DND-41 (cell line): ENCODE results near the gene PAXIP1.

ENCODE experiments used
- ATAC-seq: fragments of 200-7000 bp; cut with Tn5 transposase; 3 replicates; pipeline ENCODE4 v1.9.1; 2021; ENCODE audit warnings: low read depth; ENCODE audit not compliant: insufficient read depth
- DNase-seq: peaks from one replicate; pipeline ENCODE4 v3.0.0-alpha.2; 2020
- H2AFZ ChIP-seq: 2 replicates; pipeline ENCODE4 v1.6.0; 2012; ENCODE audit warnings: low read depth, low read length
- H3K27ac ChIP-seq: 2 replicates; pipeline ENCODE4 v1.5.1; 2012; ENCODE audit warnings: low read length, inconsistent platforms
- H3K27me3 ChIP-seq: fragments of 200-600 bp; sonication (generic); 2 replicates; pipeline ENCODE4 v1.6.0; 2012; ENCODE audit warnings: low read length, mild to moderate bottlenecking, inconsistent platforms; ENCODE audit not compliant: insufficient read depth, poor library complexity
- H3K36me3 ChIP-seq: 2 replicates; pipeline ENCODE4 v1.5.1; 2012; ENCODE audit warnings: low read length, inconsistent platforms; ENCODE audit not compliant: insufficient read depth
- H3K4me1 ChIP-seq: 2 replicates; pipeline ENCODE4 v1.5.1; 2012; ENCODE audit warnings: mild to moderate bottlenecking, low read length; ENCODE audit not compliant: insufficient read depth
- H3K4me2 ChIP-seq: 2 replicates; pipeline ENCODE4 v1.6.0; 2012; ENCODE audit warnings: mild to moderate bottlenecking, moderate library complexity, low read length, inconsistent platforms; ENCODE audit not compliant: insufficient read depth
- H3K4me3 ChIP-seq, 2 experiments: fragments of 200-600 bp in 1 of 2; shearing (Covaris generic) in 1 of 2; 2 replicates each; pipeline ENCODE4 v1.5.1; 2012 to 2016; ENCODE audit warnings: inconsistent platforms in 2 of 2, low read length in 2 of 2, mild to moderate bottlenecking in 2 of 2, low read depth in 1 of 2, moderate library complexity in 1 of 2
- H3K79me2 ChIP-seq: 2 replicates; pipeline ENCODE4 v1.6.0; 2012; ENCODE audit warnings: low read length, inconsistent platforms; ENCODE audit not compliant: insufficient read depth
- H3K9ac ChIP-seq: 2 replicates; pipeline ENCODE4 v1.6.0; 2012; ENCODE audit warnings: low read depth, mild to moderate bottlenecking, inconsistent platforms, low read length, moderate library complexity
- H3K9me3 ChIP-seq: 2 replicates; pipeline ENCODE4 v1.5.1; 2012; ENCODE audit warnings: low read length, moderate library complexity, mild to moderate bottlenecking, inconsistent platforms; ENCODE audit not compliant: insufficient read depth, severe bottlenecking
- H4K20me1 ChIP-seq: 2 replicates; pipeline ENCODE4 v1.6.0; 2012; ENCODE audit warnings: low read length; ENCODE audit not compliant: insufficient read depth
- CTCF ChIP-seq: IDR thresholded peaks from 2 replicates; pipeline ENCODE4 v1.5.1; 2012; ENCODE audit warnings: borderline replicate concordance, low read length, moderate library complexity, mild to moderate bottlenecking; ENCODE audit not compliant: poor library complexity, severe bottlenecking; ENCODE audit errors: extremely low read depth
- EZH2 ChIP-seq: IDR thresholded peaks from 3 replicates; pipeline ENCODE4 v1.6.1; 2012; ENCODE audit warnings: borderline replicate concordance, low read depth, mild to moderate bottlenecking, moderate library complexity, low read length, inconsistent platforms; ENCODE audit not compliant: severe bottlenecking

Gene PAXIP1

GRCh38 chr7:154950960-154951359, 52.0 kb downstream of the PAXIP1 start:
- no peak overlapping the region for H2AFZ ChIP-seq
- no peaks in the 10 kb centered on the region for H3K4me1 ChIP-seq
- no peak overlapping the region for H3K4me2 ChIP-seq
- H3K4me3 ChIP-seq, result no peak overlapping the region
- peaks cover 3% of the 10 kb centered on the region; the same call in 1 of the 2 replicates for H4K20me1 ChIP-seq
- H3K79me2 ChIP-seq, result no peaks in the 10 kb centered on the region
- no peak for TF ChIP-seq EZH2
- TF ChIP-seq CTCF, result no peak
- H3K9ac ChIP-seq, result no peak overlapping the region
- H3K9me3 ChIP-seq, result no peaks in the 10 kb centered on the region
- H3K36me3 ChIP-seq, result peaks cover 95% of the 10 kb centered on the region
- ATAC-seq, result no peak
- H3K27me3 ChIP-seq, result no peaks in the 10 kb centered on the region
- no peak overlapping the region for H3K27ac ChIP-seq
- no peak for DNase-seq

- no peak overlapping the region for H3K27ac ChIP-seq
- peaks cover 3% of the 10 kb centered on the region; the same call in 1 of the 2 replicates for H4K20me1 ChIP-seq
- no peak for ATAC-seq
Measured at GRCh38 chr7:154947604-154948003, 55.3 kb downstream of the PAXIP1 start.

GRCh38 chr7:154946166-154946565, 56.8 kb downstream of the PAXIP1 start:
- Histone ChIP-seq H3K4me3 (no peak overlapping the region), H3K9ac (no peak overlapping the region), H4K20me1 (peaks cover 3% of the 10 kb centered on the region; the same call in 1 of the 2 replicates), H3K4me1 (no peaks in the 10 kb centered on the region), H3K4me2 (no peak overlapping the region), H3K79me2 (no peaks in the 10 kb centered on the region), H2AFZ (no peak overlapping the region), H3K27ac (no peak overlapping the region), H3K9me3 (no peaks in the 10 kb centered on the region), H3K27me3 (no peaks in the 10 kb centered on the region), H3K36me3 (peaks cover 81% of the 10 kb centered on the region)
- TF ChIP-seq CTCF (no peak), EZH2 (no peak)
- ATAC-seq (no peak), DNase-seq (no peak)

More at GRCh38 chr7:154947604-154948003, 55.3 kb downstream of the PAXIP1 start:
- H3K9me3 ChIP-seq, result no peaks in the 10 kb centered on the region
- H3K79me2 ChIP-seq, result no peaks in the 10 kb centered on the region
- no peaks in the 10 kb centered on the region for H3K4me1 ChIP-seq
- no peaks in the 10 kb centered on the region for H3K27me3 ChIP-seq
- H3K9ac ChIP-seq, result no peak overlapping the region
- no peak for TF ChIP-seq EZH2
- peak; percentile 3 for TF ChIP-seq CTCF
- peaks cover 90% of the 10 kb centered on the region for H3K36me3 ChIP-seq
- H3K4me2 ChIP-seq, result no peak overlapping the region
- H2AFZ ChIP-seq, result no peak overlapping the region
- no peak for DNase-seq
- H3K4me3 ChIP-seq, result no peak overlapping the region

- H3K36me3 ChIP-seq, result peaks cover 64% of the 10 kb centered on the region
- TF ChIP-seq EZH2 (no peak), CTCF (no peak)
- H4K20me1 ChIP-seq, result no peaks in the 10 kb centered on the region
- H3K4me2 ChIP-seq, result no peak overlapping the region
- H3K27ac ChIP-seq, result no peak overlapping the region
- H3K27me3 ChIP-seq, result no peaks in the 10 kb centered on the region
- no peaks in the 10 kb centered on the region for H3K79me2 ChIP-seq
- no peaks in the 10 kb centered on the region for H3K9me3 ChIP-seq
- DNase-seq (no peak), ATAC-seq (no peak)
- H2AFZ ChIP-seq, result no peak overlapping the region
- H3K4me1 ChIP-seq, result no peaks in the 10 kb centered on the region
- H3K9ac ChIP-seq, result no peak overlapping the region
- no peak overlapping the region for H3K4me3 ChIP-seq
Measured at GRCh38 chr7:154943906-154944305, 59.0 kb downstream of the PAXIP1 start.
